KMS-11 (cell line): Measurements from ENCODE around the gene FBXW7.

Source experiments
- H2AFZ ChIP-seq: fragments of 200-600 bp; sonication (generic); 2 replicates; pipeline ENCODE4 v1.6.1; 2016; ENCODE audit warnings: antibody characterized with exemption, mixed run types, low read depth
- H3K27ac ChIP-seq: fragments of 200-600 bp; sonication (generic); 2 replicates; pipeline ENCODE4 v1.6.1; 2016; ENCODE audit warnings: mild to moderate bottlenecking, mixed run types
- H3K27me3 ChIP-seq: fragments of 200-600 bp; sonication (generic); 2 replicates; pipeline ENCODE4 v1.6.1; 2017; ENCODE audit warnings: mild to moderate bottlenecking, low read depth, mixed run types, moderate library complexity; ENCODE audit not compliant: insufficient read depth
- H3K36me3 ChIP-seq: fragments of 200-600 bp; sonication (generic); 2 replicates; pipeline ENCODE4 v1.6.1; 2017; ENCODE audit warnings: mild to moderate bottlenecking, mixed run types; ENCODE audit not compliant: insufficient read depth
- H3K4me1 ChIP-seq: fragments of 200-600 bp; sonication (generic); 2 replicates; pipeline ENCODE4 v1.6.1; 2016; ENCODE audit warnings: mild to moderate bottlenecking, low read depth, mixed run types; ENCODE audit not compliant: poor library complexity, severe bottlenecking
- H3K4me2 ChIP-seq: fragments of 200-600 bp; sonication (generic); 2 replicates; pipeline ENCODE4 v1.7.0; 2016; ENCODE audit warnings: mild to moderate bottlenecking, mixed run types
- H3K4me3 ChIP-seq: fragments of 200-600 bp; sonication (generic); IDR thresholded peaks from 2 replicates; pipeline ENCODE4 v1.6.1; 2017; ENCODE audit warnings: low read depth, low read length, mixed read lengths; ENCODE audit not compliant: insufficient read depth
- H3K79me2 ChIP-seq: fragments of 200-600 bp; sonication (generic); 2 replicates; pipeline ENCODE4 v1.6.1; 2016; ENCODE audit warnings: low read depth, mixed run types; ENCODE audit not compliant: insufficient read depth
- H3K9ac ChIP-seq: fragments of 200-600 bp; sonication (generic); 2 replicates; pipeline ENCODE4 v1.6.1; 2016; ENCODE audit warnings: mild to moderate bottlenecking, mixed run types
- H4K20me1 ChIP-seq: fragments of 200-600 bp; sonication (generic); 2 replicates; pipeline ENCODE4 v1.6.1; 2016; ENCODE audit warnings: mild to moderate bottlenecking, mixed run types; ENCODE audit not compliant: insufficient read depth
- TF ChIP-seq, protein P1 (sequence below): fragments of 200-600 bp; sonication (generic); conservative IDR thresholded peaks from 2 replicates; pipeline ENCODE4 v1.6.1; 2017; ENCODE audit warnings: low read depth, mild to moderate bottlenecking, antibody characterized with exemption, low read length, moderate library complexity, mixed read lengths

Gene FBXW7

DNA sequence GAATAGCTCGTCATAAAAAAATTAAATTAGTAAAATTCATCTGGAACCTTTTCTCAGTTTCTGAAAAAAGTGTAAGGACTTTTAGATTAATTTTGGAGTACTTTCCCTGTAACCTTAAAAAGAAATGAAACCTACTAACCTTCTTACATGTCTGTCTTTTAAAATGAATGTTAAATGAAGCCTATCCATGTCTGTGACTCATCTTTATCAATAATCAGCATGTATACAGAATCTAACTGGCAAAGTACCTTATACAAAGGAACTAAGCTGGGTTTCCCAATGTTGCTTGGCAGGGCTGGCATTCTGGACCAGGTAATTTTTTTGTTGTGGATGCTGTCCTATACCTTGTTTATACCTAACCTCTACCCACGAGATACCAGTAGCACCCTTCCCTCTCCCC lies 13.6 kb downstream of the FBXW7 start:
- no peaks in the 10 kb centered on the region for H3K36me3 ChIP-seq
- H3K4me3 ChIP-seq = no peak overlapping the region
- peaks cover 12% of the 10 kb centered on the region for H4K20me1 ChIP-seq
- no peaks in the 10 kb centered on the region for H3K27me3 ChIP-seq
- H3K4me1 ChIP-seq = peaks cover 17% of the 10 kb centered on the region
- TF ChIP-seq, protein P1, sequence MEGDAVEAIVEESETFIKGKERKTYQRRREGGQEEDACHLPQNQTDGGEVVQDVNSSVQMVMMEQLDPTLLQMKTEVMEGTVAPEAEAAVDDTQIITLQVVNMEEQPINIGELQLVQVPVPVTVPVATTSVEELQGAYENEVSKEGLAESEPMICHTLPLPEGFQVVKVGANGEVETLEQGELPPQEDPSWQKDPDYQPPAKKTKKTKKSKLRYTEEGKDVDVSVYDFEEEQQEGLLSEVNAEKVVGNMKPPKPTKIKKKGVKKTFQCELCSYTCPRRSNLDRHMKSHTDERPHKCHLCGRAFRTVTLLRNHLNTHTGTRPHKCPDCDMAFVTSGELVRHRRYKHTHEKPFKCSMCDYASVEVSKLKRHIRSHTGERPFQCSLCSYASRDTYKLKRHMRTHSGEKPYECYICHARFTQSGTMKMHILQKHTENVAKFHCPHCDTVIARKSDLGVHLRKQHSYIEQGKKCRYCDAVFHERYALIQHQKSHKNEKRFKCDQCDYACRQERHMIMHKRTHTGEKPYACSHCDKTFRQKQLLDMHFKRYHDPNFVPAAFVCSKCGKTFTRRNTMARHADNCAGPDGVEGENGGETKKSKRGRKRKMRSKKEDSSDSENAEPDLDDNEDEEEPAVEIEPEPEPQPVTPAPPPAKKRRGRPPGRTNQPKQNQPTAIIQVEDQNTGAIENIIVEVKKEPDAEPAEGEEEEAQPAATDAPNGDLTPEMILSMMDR = no peak
- H3K27ac ChIP-seq = no peak overlapping the region
- H3K9ac ChIP-seq = no peak overlapping the region
- peaks cover 89% of the 10 kb centered on the region for H3K79me2 ChIP-seq
- H2AFZ ChIP-seq = no peak overlapping the region
- H3K4me2 ChIP-seq = no peak overlapping the region

DNA sequence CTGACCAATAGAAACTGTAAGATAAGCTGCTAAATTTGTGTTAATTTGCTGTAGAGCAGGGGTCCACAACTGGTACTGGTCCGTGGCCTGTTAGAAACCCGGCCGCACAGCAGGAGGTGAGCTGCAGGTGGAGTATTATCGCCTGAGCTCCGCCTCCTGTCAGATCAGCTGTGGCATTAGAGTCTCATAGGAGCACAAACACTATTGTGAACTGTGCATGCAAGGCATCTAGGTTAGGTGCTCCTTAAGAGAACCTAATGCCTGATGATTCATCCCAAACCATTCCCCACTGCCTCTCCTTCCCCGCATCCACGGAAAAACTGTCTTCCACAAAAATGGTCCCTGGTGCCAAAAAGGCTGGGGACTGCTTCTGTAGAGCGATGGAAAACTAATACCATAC lies 19.7 kb downstream of the FBXW7 start:
- H3K4me1 ChIP-seq = peaks cover 6% of the 10 kb centered on the region
- H3K27me3 ChIP-seq = no peaks in the 10 kb centered on the region
- no peak overlapping the region for H3K27ac ChIP-seq
- H3K9ac ChIP-seq = no peak overlapping the region
- no peaks in the 10 kb centered on the region for H4K20me1 ChIP-seq
- H2AFZ ChIP-seq = no peak overlapping the region
- no peak overlapping the region for H3K4me2 ChIP-seq
- H3K36me3 ChIP-seq = no peaks in the 10 kb centered on the region
- H3K79me2 ChIP-seq = peaks cover 71% of the 10 kb centered on the region
- H3K4me3 ChIP-seq = no peak overlapping the region
- TF ChIP-seq, protein P1 = no peak

DNA sequence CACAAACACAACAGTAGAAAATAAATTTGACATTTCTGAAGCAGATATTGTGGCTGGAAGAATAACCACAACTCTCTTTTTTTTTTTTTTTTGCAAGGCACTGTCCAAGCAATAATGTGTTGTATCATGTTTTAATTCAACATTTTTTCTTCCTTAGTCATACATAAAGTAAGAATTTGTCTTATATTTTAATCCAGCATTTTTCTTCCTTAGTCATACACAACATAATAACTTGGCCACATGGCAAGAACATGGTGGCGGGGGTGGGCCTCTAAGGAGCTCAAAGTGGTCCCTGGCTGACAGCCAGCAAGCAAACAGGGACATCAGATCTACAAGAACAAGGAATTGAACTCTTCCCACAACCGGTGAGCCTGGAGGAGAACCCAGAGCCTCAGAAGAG lies 20.2 kb downstream of the FBXW7 start:
- Histone ChIP-seq H3K4me3 (no peak overlapping the region), H3K79me2 (peaks cover 71% of the 10 kb centered on the region; the same call in 1 of the 2 replicates), H4K20me1 (no peaks in the 10 kb centered on the region), H3K27ac (no peak overlapping the region), H2AFZ (no peak overlapping the region), H3K9ac (no peak overlapping the region), H3K4me2 (no peak overlapping the region), H3K36me3 (no peaks in the 10 kb centered on the region), H3K27me3 (no peaks in the 10 kb centered on the region), H3K4me1 (peaks cover 6% of the 10 kb centered on the region)
- TF ChIP-seq, protein P1 = no peak

DNA sequence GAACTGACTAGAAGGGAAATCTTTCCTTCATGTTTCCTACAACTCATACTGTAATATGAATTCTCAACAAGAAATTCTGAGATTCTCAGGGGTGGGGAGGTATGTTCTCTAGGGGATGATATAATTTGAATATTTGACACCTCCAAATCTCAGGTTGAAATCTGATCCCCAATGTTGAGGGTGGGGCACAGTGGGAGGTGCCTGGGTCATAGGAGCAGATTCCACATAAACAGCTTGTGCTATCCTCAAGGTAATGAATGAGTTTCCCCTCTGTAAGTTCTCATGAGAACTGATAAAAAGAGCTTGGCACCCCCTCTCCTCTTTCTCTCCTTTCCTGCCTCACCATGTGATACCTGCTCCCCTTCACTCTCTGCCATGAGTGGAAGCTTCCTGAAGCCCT lies 21.5 kb downstream of the FBXW7 start:
- H3K4me2 ChIP-seq = no peak overlapping the region
- no peaks in the 10 kb centered on the region for H4K20me1 ChIP-seq
- H2AFZ ChIP-seq = no peak overlapping the region
- peaks cover 6% of the 10 kb centered on the region for H3K4me1 ChIP-seq
- no peak overlapping the region for H3K4me3 ChIP-seq
- TF ChIP-seq, protein P1 = no peak
- peaks cover 72% of the 10 kb centered on the region; the same call in 1 of the 2 replicates for H3K79me2 ChIP-seq
- H3K27me3 ChIP-seq = no peaks in the 10 kb centered on the region
- H3K9ac ChIP-seq = no peak overlapping the region
- no peaks in the 10 kb centered on the region for H3K36me3 ChIP-seq
- H3K27ac ChIP-seq = no peak overlapping the region
